ENCODE results near the gene RAB37.

The RAB37 gene

DNA sequence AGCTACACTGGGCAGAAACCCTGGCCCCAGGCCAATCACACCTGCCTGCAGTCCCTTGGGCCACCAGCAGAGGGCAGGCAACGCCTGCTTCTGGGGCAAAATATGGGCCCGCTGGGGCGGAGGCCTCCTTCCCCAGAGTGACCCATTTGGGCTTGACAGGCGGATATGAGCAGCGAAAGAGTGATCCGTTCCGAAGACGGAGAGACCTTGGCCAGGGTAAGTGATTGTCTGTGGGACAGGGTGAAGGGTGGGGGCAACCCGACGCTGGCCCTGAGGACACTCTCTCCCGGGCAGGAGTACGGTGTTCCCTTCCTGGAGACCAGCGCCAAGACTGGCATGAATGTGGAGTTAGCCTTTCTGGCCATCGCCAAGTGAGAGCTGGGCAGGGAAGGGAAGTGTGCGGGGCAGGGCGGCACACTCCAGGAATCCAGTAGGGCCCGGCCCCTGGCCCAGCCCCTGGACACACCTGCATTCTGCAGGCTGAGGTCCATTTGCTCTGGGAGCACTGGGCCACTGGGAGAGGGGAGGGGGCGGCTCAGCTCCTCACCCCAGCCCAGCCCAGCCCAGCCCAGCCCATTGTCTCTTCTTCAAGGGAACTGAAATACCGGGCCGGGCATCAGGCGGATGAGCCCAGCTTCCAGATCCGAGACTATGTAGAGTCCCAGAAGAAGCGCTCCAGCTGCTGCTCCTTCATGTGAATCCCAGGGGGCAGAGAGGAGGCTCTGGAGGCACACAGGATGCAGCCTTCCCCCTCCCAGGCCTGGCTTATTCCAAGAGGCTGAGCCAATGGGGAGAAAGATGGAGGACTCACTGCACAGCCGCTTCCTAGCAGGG lies 7.9 kb downstream of the RAB37 start:
- H3K27ac ChIP-seq (ENCODE audit: extremely low read depth, low read depth, low read length), result no peak overlapping the region
- ChIA-PET CTCF (interaction anchor here (0.6 to 4.7 kb wide), 40 partner anchors 8 to 1503 kb away, joined by 3 to 84 read pairs (median 4); partner anchors contain the start of genes GRIN2C, NAT9 and RAB37), POLR2A (interaction anchor here (0.6 to 2.1 kb wide), 4 partner anchors 31 to 128 kb away, joined by 3 to 17 read pairs (median 4); partner anchors contain the start of genes FDXR and NAT9)
- H3K4me3 ChIP-seq (ENCODE audit: low read depth, low read length), result no peak overlapping the region
- H3K9me3 ChIP-seq (ENCODE audit: control insufficient read depth, insufficient read depth, low read depth, low read length), result no peaks in the 10 kb centered on the region
- peaks cover 3% of the 10 kb centered on the region for H3K4me1 ChIP-seq (ENCODE audit: control insufficient read depth, insufficient read depth, low read length)
- H3K36me3 ChIP-seq (ENCODE audit: control insufficient read depth in 2 of 2, insufficient read depth in 1 of 2, low read length in 2 of 2), result no peaks in the 10 kb centered on the region
- peak; percentile 80 for TF ChIP-seq PATZ1 (tag by site-specific recombination; IDR thresholded peaks at IDR 0.05)
- 0 out of 2 replicates have a peak, but pooled peaks have one; percentile 26 for TF ChIP-seq TRIM28 (IDR thresholded peaks at IDR 0.05; ENCODE audit: borderline replicate concordance, low read length)
- TF ChIP-seq REPIN1 (tag by site-specific recombination; IDR thresholded peaks at IDR 0.05; ENCODE audit: low read depth), result no peak
- TF ChIP-seq PRDM10 (tag by site-specific recombination; IDR thresholded peaks at IDR 0.05), result 0 out of 2 replicates have a peak, but pooled peaks have one; percentile 40
- TF ChIP-seq ZEB2 (tag by site-specific recombination; IDR thresholded peaks at IDR 0.05), result peak; percentile 67; the same call in 1 of the 2 replicates
- TF ChIP-seq OVOL3 (tag by site-specific recombination; IDR thresholded peaks at IDR 0.05), result no peak
- TF ChIP-seq REST (tag by site-specific recombination; IDR thresholded peaks at IDR 0.05), result no peak
- TF ChIP-seq ZNF514 (tag by site-specific recombination; IDR thresholded peaks at IDR 0.05), result no peak
- no peak; the same call in 1 of the 2 replicates for TF ChIP-seq ZNF335 (tag by site-specific recombination; conservative IDR thresholded peaks at IDR 0.05)
- TF ChIP-seq ZNF174 (tag by site-specific recombination; IDR thresholded peaks at IDR 0.05), result no peak
- TF ChIP-seq, protein P1, sequence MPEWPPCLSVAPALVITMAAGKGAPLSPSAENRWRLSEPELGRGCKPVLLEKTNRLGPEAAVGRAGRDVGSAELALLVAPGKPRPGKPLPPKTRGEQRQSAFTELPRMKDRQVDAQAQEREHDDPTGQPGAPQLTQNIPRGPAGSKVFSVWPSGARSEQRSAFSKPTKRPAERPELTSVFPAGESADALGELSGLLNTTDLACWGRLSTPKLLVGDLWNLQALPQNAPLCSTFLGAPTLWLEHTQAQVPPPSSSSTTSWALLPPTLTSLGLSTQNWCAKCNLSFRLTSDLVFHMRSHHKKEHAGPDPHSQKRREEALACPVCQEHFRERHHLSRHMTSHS (tag by site-specific recombination; IDR thresholded peaks at IDR 0.05), result no peak
- 0 out of 2 replicates have a peak, but pooled peaks have one; percentile 60 for TF ChIP-seq ZNF501 (tag by site-specific recombination; IDR thresholded peaks at IDR 0.05)
- peak; percentile 80 for TF ChIP-seq ZNF692 (tag by site-specific recombination; IDR thresholded peaks at IDR 0.05)
- TF ChIP-seq ZNF416 (tag by site-specific recombination; IDR thresholded peaks at IDR 0.05), result no peak
- TF ChIP-seq ZNF660 (tag by site-specific recombination; IDR thresholded peaks at IDR 0.05), result peak; percentile 70; the same call in 1 of the 2 replicates
- no peak for TF ChIP-seq ZNF529 (tag by site-specific recombination; IDR thresholded peaks at IDR 0.05; ENCODE audit: insufficient replicate concordance)
- TF ChIP-seq ZNF426 (tag by site-specific recombination; IDR thresholded peaks at IDR 0.05), result no peak
- TF ChIP-seq, protein P2, sequence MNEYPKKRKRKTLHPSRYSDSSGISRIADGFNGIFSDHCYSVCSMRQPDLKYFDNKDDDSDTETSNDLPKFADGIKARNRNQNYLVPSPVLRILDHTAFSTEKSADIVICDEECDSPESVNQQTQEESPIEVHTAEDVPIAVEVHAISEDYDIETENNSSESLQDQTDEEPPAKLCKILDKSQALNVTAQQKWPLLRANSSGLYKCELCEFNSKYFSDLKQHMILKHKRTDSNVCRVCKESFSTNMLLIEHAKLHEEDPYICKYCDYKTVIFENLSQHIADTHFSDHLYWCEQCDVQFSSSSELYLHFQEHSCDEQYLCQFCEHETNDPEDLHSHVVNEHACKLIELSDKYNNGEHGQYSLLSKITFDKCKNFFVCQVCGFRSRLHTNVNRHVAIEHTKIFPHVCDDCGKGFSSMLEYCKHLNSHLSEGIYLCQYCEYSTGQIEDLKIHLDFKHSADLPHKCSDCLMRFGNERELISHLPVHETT (tag by site-specific recombination; IDR thresholded peaks at IDR 0.05), result no peak
- TF ChIP-seq ZFP69B (tag by site-specific recombination; IDR thresholded peaks at IDR 0.05), result peak; percentile 84
- TF ChIP-seq ZBTB8A (tag by site-specific recombination; IDR thresholded peaks at IDR 0.05), result peak; percentile 86
- TF ChIP-seq ZIC2 (tag by site-specific recombination; IDR thresholded peaks at IDR 0.05), result 0 out of 2 replicates have a peak, but pooled peaks have one; percentile 11
- no peak for TF ChIP-seq ZXDB (tag by site-specific recombination; IDR thresholded peaks at IDR 0.05)
- TF ChIP-seq BCL11A (tag by site-specific recombination; IDR thresholded peaks at IDR 0.05; ENCODE audit: low read depth), result no peak

Measured in HEK293 (cell line).